ENCODE measurements around the gene PPP1R16B. TPM values are rescaled to one million over a fixed set of nuclear protein-coding genes. Genes with fewer than 3 reads are reported as not detected.

PPP1R16B gene
- total RNA-seq, 2 donors from 2014 or later: 1.6 to 4.7 TPM

DNA sequence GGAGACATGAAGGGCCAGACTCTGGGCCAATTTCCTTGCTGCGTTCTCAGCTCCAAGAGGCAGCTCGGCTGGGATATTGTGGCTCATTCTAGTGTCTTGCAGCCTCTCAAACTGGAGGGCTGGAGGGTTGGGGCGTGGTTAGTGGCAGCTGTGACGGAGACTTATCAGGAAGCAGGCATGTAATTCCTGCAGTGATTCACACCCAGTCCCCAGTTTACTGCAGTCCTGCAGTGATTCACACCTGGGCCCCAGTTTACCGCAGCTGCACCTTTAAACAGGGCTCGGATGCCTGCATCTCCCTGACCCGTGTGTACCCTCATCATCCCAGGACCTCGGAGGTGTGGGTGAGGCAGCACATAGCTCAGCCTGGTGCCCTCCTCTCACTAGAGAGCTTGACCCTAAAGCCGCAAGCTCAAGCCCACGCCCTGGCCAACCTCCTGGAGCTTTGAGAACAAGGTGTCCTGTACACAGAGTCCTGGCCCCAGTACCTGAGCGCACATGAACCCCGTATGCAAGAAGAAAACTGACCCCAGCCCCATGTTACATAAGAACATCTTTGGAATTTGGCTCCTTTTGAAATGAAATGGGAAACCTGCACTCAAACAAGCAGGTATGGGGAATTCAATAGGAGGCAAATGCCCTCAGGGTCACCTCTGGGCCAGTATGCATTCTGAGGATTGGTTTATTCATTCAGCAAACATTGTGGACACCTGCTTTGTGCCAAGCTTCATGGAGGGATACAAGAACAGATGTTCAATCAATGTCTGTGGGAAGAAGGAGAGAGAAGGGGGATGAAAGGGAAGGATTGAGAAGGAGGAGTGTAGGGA lies 65.4 kb downstream of the PPP1R16B start:
- H3K9me3 ChIP-seq: no peaks in the 10 kb centered on the region
- no peaks in the 10 kb centered on the region for H3K36me3 ChIP-seq (replicated peaks in 1 of 2; ENCODE audit: insufficient read depth in 1 of 2, low read depth in 2 of 2)
- no peaks in the 10 kb centered on the region for H3K27me3 ChIP-seq
- no peak for DNase-seq
- WGBS, 2 donors: 43 to 53% methylated on average over 9 to 12 of the region's 12 CpGs
- no peak overlapping the region for H3K27ac ChIP-seq
- intact Hi-C loops (cut with DNase I): no loop called here
- TF ChIP-seq, protein P1, sequence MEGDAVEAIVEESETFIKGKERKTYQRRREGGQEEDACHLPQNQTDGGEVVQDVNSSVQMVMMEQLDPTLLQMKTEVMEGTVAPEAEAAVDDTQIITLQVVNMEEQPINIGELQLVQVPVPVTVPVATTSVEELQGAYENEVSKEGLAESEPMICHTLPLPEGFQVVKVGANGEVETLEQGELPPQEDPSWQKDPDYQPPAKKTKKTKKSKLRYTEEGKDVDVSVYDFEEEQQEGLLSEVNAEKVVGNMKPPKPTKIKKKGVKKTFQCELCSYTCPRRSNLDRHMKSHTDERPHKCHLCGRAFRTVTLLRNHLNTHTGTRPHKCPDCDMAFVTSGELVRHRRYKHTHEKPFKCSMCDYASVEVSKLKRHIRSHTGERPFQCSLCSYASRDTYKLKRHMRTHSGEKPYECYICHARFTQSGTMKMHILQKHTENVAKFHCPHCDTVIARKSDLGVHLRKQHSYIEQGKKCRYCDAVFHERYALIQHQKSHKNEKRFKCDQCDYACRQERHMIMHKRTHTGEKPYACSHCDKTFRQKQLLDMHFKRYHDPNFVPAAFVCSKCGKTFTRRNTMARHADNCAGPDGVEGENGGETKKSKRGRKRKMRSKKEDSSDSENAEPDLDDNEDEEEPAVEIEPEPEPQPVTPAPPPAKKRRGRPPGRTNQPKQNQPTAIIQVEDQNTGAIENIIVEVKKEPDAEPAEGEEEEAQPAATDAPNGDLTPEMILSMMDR (IDR thresholded peaks at IDR 0.05): no peak
- no peak for TF ChIP-seq POLR2A (IDR thresholded peaks at IDR 0.05)
- H3K4me3 ChIP-seq: no peak overlapping the region
- H3K4me1 ChIP-seq: peaks cover 11% of the 10 kb centered on the region
- ATAC-seq: no peak

DNA sequence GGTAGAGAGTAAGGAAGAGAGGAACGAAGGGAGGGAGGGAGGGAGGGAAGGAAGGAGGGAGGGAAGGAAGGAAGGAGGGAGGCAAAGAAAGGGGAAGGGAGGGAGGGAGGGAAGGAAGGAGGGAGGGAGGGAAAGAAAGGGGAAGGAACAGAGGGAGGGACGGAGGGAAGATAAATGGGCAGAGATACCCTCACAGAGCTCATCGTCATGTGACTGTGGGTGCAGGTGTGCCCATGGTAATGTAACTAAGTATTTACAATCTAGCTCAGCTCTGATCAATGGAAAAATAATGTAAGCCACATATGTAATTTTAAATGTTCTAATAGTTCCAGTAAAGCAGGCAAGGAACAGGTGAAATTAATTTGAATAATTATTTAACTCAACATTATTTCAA lies 66.1 kb downstream of the PPP1R16B start:
- Histone ChIP-seq H3K27ac (no peak overlapping the region), H3K4me3 (no peak overlapping the region), H3K27me3 (no peaks in the 10 kb centered on the region), H3K4me1 (peaks cover 11% of the 10 kb centered on the region), H3K9me3 (no peaks in the 10 kb centered on the region), H3K36me3 (replicated peaks in 1 of 2; ENCODE audit: insufficient read depth in 1 of 2, low read depth in 2 of 2) (no peaks in the 10 kb centered on the region)
- no peak for ATAC-seq
- TF ChIP-seq POLR2A (IDR thresholded peaks at IDR 0.05): no peak
- TF ChIP-seq, protein P1 (IDR thresholded peaks at IDR 0.05): no peak
- WGBS, 2 donors: 41 to 42% methylated on average over 3 of the region's 3 CpGs
- no peak for DNase-seq
- intact Hi-C loops (cut with DNase I): no loop called here

DNA sequence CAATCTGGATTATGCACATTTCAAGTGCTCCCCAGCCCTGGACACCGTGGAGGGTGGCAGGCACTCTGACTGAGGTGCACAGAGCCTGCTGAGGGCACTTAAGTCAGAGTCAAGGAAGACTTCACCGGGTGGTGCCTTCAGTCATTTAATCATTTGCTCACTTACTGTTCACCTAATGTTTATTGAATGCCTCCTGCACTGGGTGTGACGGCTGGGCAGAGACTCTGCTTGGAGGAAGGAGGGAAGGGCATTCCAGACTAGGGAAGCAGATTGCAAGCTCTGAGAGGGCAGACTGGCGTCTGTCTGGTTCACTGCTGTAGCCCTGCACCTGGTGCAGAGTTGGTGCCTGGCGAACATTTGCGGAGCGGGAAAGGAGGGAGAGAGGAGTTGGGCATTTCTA lies 66.5 kb downstream of the PPP1R16B start:
- WGBS, 2 donors: 50 to 55% methylated on average over 7 of the region's 7 CpGs
- no peaks in the 10 kb centered on the region for H3K27me3 ChIP-seq
- no peaks in the 10 kb centered on the region for H3K9me3 ChIP-seq
- H3K36me3 ChIP-seq (replicated peaks in 1 of 2; ENCODE audit: insufficient read depth in 1 of 2, low read depth in 2 of 2): no peaks in the 10 kb centered on the region
- DNase-seq (no peak), ATAC-seq (no peak)
- intact Hi-C loops (cut with DNase I): no loop called here
- TF ChIP-seq, protein P1 (IDR thresholded peaks at IDR 0.05): no peak
- TF ChIP-seq POLR2A (IDR thresholded peaks at IDR 0.05): no peak
- no peak overlapping the region for H3K27ac ChIP-seq
- H3K4me3 ChIP-seq: no peak overlapping the region
- peaks cover 11% of the 10 kb centered on the region for H3K4me1 ChIP-seq

DNA sequence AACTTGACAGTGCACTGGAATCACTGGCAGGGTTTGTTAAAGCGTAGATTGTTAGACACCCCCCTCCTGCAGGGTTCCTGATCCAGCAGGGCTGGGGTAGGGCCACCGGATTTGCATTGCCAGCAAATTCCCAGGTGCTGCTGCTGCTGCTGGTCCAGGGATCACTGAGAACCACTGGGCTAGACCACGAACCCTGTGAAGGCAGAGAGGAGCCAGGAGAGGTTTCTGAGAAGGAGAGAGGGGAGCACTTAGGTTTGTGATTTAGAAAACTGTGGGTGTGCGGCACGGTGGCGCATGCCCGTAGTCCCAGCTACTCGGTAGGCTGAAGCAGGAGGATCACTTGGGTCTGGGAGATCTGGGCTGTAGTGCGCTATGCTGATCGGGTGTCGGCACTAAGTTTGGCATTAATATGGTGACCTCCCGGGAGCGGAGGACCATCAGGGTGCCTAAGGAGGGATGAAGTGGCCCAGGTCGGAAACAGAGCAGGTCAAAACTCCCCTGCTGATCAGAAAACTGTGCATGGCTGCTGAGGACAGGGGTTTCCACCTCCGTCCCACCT lies 67.1 kb downstream of the PPP1R16B start:
- intact Hi-C loops (cut with DNase I): no loop called here
- no peak for TF ChIP-seq POLR2A (IDR thresholded peaks at IDR 0.05)
- 72 to 77% methylated on average over 14 to 15 of the region's 15 CpGs for WGBS, 2 donors
- no peak overlapping the region for H3K27ac ChIP-seq
- H3K4me3 ChIP-seq: no peak overlapping the region
- DNase-seq: no peak
- H3K36me3 ChIP-seq (replicated peaks in 1 of 2; ENCODE audit: insufficient read depth in 1 of 2, low read depth in 2 of 2): no peaks in the 10 kb centered on the region
- no peak for ATAC-seq
- no peaks in the 10 kb centered on the region for H3K9me3 ChIP-seq
- no peaks in the 10 kb centered on the region for H3K27me3 ChIP-seq
- H3K4me1 ChIP-seq: peaks cover 11% of the 10 kb centered on the region

DNA sequence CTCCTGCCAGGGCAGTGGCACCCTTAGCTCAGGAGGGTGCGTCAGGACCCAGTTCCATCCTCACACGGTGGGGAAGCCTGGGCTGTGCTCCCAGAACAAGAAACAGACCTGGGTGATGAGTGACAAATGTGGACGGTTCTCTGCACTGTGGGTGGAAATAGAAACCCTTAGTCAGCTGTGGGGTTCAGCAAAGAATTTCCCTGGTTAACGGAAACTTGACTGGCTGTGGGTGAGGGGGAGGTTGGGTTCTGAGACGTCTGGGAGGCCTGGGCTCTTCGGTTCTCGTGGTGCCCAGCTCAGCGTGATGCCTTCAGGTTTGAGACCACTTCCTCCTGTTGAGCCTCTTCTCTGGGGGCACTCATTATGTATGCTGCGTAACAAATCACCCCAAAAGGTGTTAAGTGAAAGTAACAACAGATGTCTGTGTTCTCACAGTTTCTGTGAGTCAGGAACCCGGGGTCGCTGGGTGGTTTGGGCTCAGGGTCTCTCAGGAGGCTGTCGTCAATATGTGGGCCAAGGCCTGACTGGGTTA lies 67.6 kb downstream of the PPP1R16B start:
- ATAC-seq (no peak), DNase-seq (no peak)
- H3K9me3 ChIP-seq: no peaks in the 10 kb centered on the region
- intact Hi-C loops (cut with DNase I): no loop called here
- H3K27ac ChIP-seq: no peak overlapping the region
- WGBS, 2 donors: 69% methylated on average over 12 of the region's 12 CpGs
- H3K27me3 ChIP-seq: no peaks in the 10 kb centered on the region
- H3K4me3 ChIP-seq: no peak overlapping the region
- H3K4me1 ChIP-seq: peaks cover 11% of the 10 kb centered on the region
- no peak for TF ChIP-seq POLR2A (IDR thresholded peaks at IDR 0.05)
- TF ChIP-seq, protein P1 (IDR thresholded peaks at IDR 0.05): no peak
- H3K36me3 ChIP-seq (replicated peaks in 1 of 2; ENCODE audit: insufficient read depth in 1 of 2, low read depth in 2 of 2): no peaks in the 10 kb centered on the region

All from body of pancreas (tissue), 4 donors.